ENCODE results near the gene SYT17.

DNA sequence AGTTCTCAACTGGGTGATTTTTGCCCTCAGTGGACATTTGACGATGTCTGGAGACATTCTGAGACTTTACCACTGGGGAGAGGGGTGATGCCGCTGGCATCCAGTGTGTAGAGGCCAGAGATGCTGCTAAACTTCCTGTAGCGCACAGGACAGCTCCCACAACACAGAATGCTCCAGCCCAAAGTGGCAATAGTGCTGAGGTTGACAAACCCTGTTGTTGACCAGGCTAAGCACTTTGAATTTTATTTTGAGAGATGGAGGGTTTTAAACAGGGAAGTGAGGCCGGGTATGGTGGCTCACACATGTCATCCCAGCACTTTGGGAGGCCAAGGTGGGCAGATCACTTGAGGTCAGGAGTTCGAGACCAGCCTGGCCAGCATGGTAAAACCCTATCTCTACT is 44.0 kb downstream of the SYT17 start:
- TF ChIP-seq, protein P1, sequence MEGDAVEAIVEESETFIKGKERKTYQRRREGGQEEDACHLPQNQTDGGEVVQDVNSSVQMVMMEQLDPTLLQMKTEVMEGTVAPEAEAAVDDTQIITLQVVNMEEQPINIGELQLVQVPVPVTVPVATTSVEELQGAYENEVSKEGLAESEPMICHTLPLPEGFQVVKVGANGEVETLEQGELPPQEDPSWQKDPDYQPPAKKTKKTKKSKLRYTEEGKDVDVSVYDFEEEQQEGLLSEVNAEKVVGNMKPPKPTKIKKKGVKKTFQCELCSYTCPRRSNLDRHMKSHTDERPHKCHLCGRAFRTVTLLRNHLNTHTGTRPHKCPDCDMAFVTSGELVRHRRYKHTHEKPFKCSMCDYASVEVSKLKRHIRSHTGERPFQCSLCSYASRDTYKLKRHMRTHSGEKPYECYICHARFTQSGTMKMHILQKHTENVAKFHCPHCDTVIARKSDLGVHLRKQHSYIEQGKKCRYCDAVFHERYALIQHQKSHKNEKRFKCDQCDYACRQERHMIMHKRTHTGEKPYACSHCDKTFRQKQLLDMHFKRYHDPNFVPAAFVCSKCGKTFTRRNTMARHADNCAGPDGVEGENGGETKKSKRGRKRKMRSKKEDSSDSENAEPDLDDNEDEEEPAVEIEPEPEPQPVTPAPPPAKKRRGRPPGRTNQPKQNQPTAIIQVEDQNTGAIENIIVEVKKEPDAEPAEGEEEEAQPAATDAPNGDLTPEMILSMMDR (IDR thresholded peaks at IDR 0.05; ENCODE audit: borderline replicate concordance, extremely low read depth, low read length, poor library complexity, severe bottlenecking): no peak
- no peak for TF ChIP-seq EZH2 (IDR thresholded peaks at IDR 0.05; ENCODE audit: borderline replicate concordance, low read depth, low read length, severe bottlenecking)

Data from DND-41 (cell line).